Measurements from ENCODE around the gene CCDC91. TPM values are rescaled to one million over a fixed set of nuclear protein-coding genes. Genes with fewer than 3 reads are reported as not detected.
A peak's percentile ranks its signal among the peaks of the same experiment; 100 is the strongest.
"Not testable (repeated sequence)": the region's sequence is repeated elsewhere in the genome, so short reads cannot be mapped to it uniquely, and the experiment has no call there.

CCDC91 gene
- total RNA-seq, 2 donors from 2014 or later, result 17.6 to 20.2 TPM

- H3K9me3 Mint-ChIP-seq; H3K27me3 Mint-ChIP-seq (ENCODE audit: low read depth); H3K4me3 Mint-ChIP-seq; H3K4me1 Mint-ChIP-seq (ENCODE audit: low read depth); H3K27ac Mint-ChIP-seq; DNase-seq; ATAC-seq (replicated peaks in 1 of 2): not testable (repeated sequence)
- peaks cover 11 to 12% of the 10 kb centered on the region in 2 donors for H3K36me3 Mint-ChIP-seq (ENCODE audit: insufficient read depth in 2 of 2)
These were observed 281.5 kb downstream of the CCDC91 start for GRCh38 chr12:28471762-28472161.

DNA sequence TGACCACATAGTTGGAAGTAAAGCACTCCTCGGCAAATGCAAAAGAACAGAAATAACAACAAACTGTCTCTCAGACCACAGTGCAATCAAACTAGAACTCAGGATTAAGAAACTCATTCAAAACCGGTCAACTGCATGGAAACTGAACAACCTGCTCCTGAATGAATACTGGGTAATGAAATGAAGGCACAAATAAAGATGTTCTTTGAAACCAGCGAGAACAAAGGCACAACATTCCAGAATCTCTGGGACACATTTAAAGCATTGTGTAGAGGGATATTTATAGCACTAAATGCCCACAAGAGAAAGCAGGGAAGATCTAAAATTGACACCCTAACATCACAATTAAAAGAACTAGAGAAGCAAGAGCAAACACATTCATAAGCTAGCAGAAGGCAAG lies 285.9 kb downstream of the CCDC91 start:
- H3K4me3 Mint-ChIP-seq; H3K4me1 Mint-ChIP-seq (ENCODE audit: low read depth); DNase-seq; ATAC-seq (replicated peaks in 1 of 2); H3K27me3 Mint-ChIP-seq (ENCODE audit: low read depth); H3K27ac Mint-ChIP-seq: not testable (repeated sequence)
- Mint-ChIP-seq H3K9me3 (peaks cover 7 to 10% of the 10 kb centered on the region in 2 donors), H3K36me3 (ENCODE audit: insufficient read depth in 2 of 2) (peaks cover 12 to 16% of the 10 kb centered on the region in 2 donors)

- not testable (repeated sequence) for H3K4me1 Mint-ChIP-seq (ENCODE audit: low read depth); H3K27ac Mint-ChIP-seq; H3K27me3 Mint-ChIP-seq (ENCODE audit: low read depth); DNase-seq; H3K4me3 Mint-ChIP-seq; ATAC-seq (replicated peaks in 1 of 2)
- H3K9me3 Mint-ChIP-seq, result peaks cover 5 to 10% of the 10 kb centered on the region in 2 donors
- peaks cover 11 to 16% of the 10 kb centered on the region in 2 donors for H3K36me3 Mint-ChIP-seq (ENCODE audit: insufficient read depth in 2 of 2)
These were observed 288.8 kb downstream of the CCDC91 start for GRCh38 chr12:28479097-28479496.

DNA sequence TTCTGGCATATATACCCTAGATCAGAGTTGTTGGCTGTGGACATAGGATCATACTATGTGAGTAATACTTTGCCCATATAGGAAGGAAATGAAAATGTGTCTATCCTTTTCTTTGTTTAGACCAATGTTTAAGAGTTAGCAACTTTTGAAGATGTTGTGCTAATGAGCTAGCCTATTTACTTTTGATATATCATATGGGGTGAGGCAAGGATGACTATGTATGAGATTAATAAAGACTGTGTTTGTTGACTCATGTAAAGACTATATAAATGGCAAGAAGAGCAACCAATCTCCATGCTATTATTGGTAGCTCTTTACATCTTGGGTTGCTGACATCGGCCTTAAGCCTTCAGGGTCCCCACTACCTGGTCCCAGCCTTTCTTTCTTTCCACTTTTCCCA lies 289.4 kb downstream of the CCDC91 start:
- no peak for ATAC-seq (replicated peaks in 1 of 2)
- Mint-ChIP-seq H3K9me3 (peaks cover 5 to 10% of the 10 kb centered on the region in 2 donors), H3K27ac (no peak overlapping the region), H3K4me1 (ENCODE audit: low read depth) (no peaks in the 10 kb centered on the region), H3K4me3 (no peak overlapping the region), H3K36me3 (ENCODE audit: insufficient read depth in 2 of 2) (peaks cover 11 to 13% of the 10 kb centered on the region in 2 donors), H3K27me3 (ENCODE audit: low read depth) (no peaks in the 10 kb centered on the region)
- no peak for DNase-seq

- no peak overlapping the region for H3K27ac Mint-ChIP-seq
- ATAC-seq (replicated peaks in 1 of 2), result no peak
- no peak overlapping the region for H3K4me3 Mint-ChIP-seq
These were observed 293.9 kb downstream of the CCDC91 start for GRCh38 chr12:28484156-28484555.

DNA sequence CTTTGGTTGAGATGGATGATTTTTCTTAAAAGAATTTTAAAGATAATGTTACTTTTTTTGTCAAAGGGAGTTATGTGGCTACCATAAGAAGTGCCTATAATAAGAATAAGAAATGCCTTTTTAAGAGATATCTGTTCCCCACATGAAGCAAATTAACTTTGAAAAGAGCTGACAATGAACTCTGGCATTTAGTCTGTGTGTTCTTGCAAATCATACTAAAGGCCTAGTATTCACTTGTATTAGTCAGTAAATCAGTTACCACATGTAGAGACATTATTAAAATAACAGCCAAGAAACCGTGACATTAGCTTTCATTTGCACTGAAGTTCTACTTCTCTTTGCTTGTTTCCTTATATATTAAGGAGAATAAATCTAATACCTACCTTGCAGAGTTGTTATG lies 296.3 kb downstream of the CCDC91 start:
- no peak for ATAC-seq (replicated peaks in 1 of 2)
- no peaks in the 10 kb centered on the region for H3K9me3 Mint-ChIP-seq
- no peak overlapping the region for H3K27ac Mint-ChIP-seq
- H3K36me3 Mint-ChIP-seq (ENCODE audit: insufficient read depth in 2 of 2), result peaks cover 2 to 3% of the 10 kb centered on the region in 2 donors
- H3K4me3 Mint-ChIP-seq, result no peak overlapping the region
- H3K4me1 Mint-ChIP-seq (ENCODE audit: low read depth), result no peaks in the 10 kb centered on the region
- H3K27me3 Mint-ChIP-seq (ENCODE audit: low read depth), result no peaks in the 10 kb centered on the region
- no peak for DNase-seq

More at GRCh38 chr12:28484156-28484555, 293.9 kb downstream of the CCDC91 start:
- Mint-ChIP-seq H3K9me3 (peaks cover 0 to under 1% of the 10 kb centered on the region in 2 donors), H3K36me3 (ENCODE audit: insufficient read depth in 2 of 2) (peaks cover 0 to 1% of the 10 kb centered on the region in 2 donors), H3K4me1 (ENCODE audit: low read depth) (no peaks in the 10 kb centered on the region), H3K27me3 (ENCODE audit: low read depth) (no peaks in the 10 kb centered on the region)
- DNase-seq, result no peak

GRCh38 chr12:28489246-28489645 lies 299.0 kb downstream of the CCDC91 start:
- no peak for DNase-seq

GRCh38 chr12:28497889-28498411 lies 307.7 kb downstream of the CCDC91 start:
- peaks cover 9% of the 10 kb centered on the region for H3K4me1 Mint-ChIP-seq (ENCODE audit: low read depth)
- H3K4me3 Mint-ChIP-seq, result peak overlapping the region; percentile 3 to 32
- no peaks in the 10 kb centered on the region for H3K27me3 Mint-ChIP-seq (ENCODE audit: low read depth)
- H3K9me3 Mint-ChIP-seq, result peaks cover 0 to 1% of the 10 kb centered on the region in 2 donors
- peak overlapping the region; percentile 75 for H3K27ac Mint-ChIP-seq
- peak; percentile 96 to 97 for ATAC-seq (replicated peaks in 1 of 2)
- peak; percentile 0 to 4 for DNase-seq
- peaks cover 0 to 5% of the 10 kb centered on the region in 2 donors for H3K36me3 Mint-ChIP-seq (ENCODE audit: insufficient read depth in 2 of 2)

More at GRCh38 chr12:28489246-28489645, 299.0 kb downstream of the CCDC91 start:
- H3K9me3 Mint-ChIP-seq, result no peaks in the 10 kb centered on the region
- H3K4me1 Mint-ChIP-seq (ENCODE audit: low read depth), result no peaks in the 10 kb centered on the region
- no peak overlapping the region for H3K4me3 Mint-ChIP-seq
- ATAC-seq (replicated peaks in 1 of 2), result no peak
- H3K27ac Mint-ChIP-seq, result no peak overlapping the region
- peaks cover 2% of the 10 kb centered on the region in 2 donors for H3K36me3 Mint-ChIP-seq (ENCODE audit: insufficient read depth in 2 of 2)
- no peaks in the 10 kb centered on the region for H3K27me3 Mint-ChIP-seq (ENCODE audit: low read depth)

GRCh38 chr12:28498850-28499249 lies 308.6 kb downstream of the CCDC91 start:
- DNase-seq, result no peak
- Mint-ChIP-seq H3K4me3 (no peak overlapping the region), H3K36me3 (ENCODE audit: insufficient read depth in 2 of 2) (peaks cover 0 to 5% of the 10 kb centered on the region in 2 donors), H3K27me3 (ENCODE audit: low read depth) (no peaks in the 10 kb centered on the region), H3K9me3 (peaks cover 0 to 1% of the 10 kb centered on the region in 2 donors), H3K4me1 (ENCODE audit: low read depth) (peaks cover 9% of the 10 kb centered on the region), H3K27ac (no peak overlapping the region)
- no peak for ATAC-seq (replicated peaks in 1 of 2)

GRCh38 chr12:28500373-28501024 lies 310.2 kb downstream of the CCDC91 start:
- Mint-ChIP-seq H3K9me3 (peaks cover 0 to 1% of the 10 kb centered on the region in 2 donors), H3K4me3 (no peak overlapping the region), H3K4me1 (ENCODE audit: low read depth) (peaks cover 9% of the 10 kb centered on the region), H3K27me3 (ENCODE audit: low read depth) (no peaks in the 10 kb centered on the region), H3K36me3 (ENCODE audit: insufficient read depth in 2 of 2) (peaks cover 0 to 5% of the 10 kb centered on the region in 2 donors), H3K27ac (no peak overlapping the region)
- no peak for DNase-seq
- ATAC-seq (replicated peaks in 1 of 2), result no peak

GRCh38 chr12:28506271-28506670 lies 316.0 kb downstream of the CCDC91 start:
- peaks cover 0 to 5% of the 10 kb centered on the region in 2 donors for H3K9me3 Mint-ChIP-seq

GRCh38 chr12:28507033-28507432 lies 316.8 kb downstream of the CCDC91 start:
- H3K27me3 Mint-ChIP-seq (ENCODE audit: low read depth), result no peaks in the 10 kb centered on the region
- ATAC-seq (replicated peaks in 1 of 2) (no peak), DNase-seq (no peak)
- H3K4me3 Mint-ChIP-seq, result no peak overlapping the region
- H3K9me3 Mint-ChIP-seq, result peaks cover 0 to 5% of the 10 kb centered on the region in 2 donors
- no peaks in the 10 kb centered on the region for H3K4me1 Mint-ChIP-seq (ENCODE audit: low read depth)
- H3K27ac Mint-ChIP-seq, result no peak overlapping the region
- H3K36me3 Mint-ChIP-seq (ENCODE audit: insufficient read depth in 2 of 2), result peaks cover 0 to 6% of the 10 kb centered on the region in 2 donors

More at GRCh38 chr12:28506271-28506670, 316.0 kb downstream of the CCDC91 start:
- H3K4me1 Mint-ChIP-seq (ENCODE audit: low read depth), result no peaks in the 10 kb centered on the region
- peaks cover 0 to 9% of the 10 kb centered on the region in 2 donors for H3K36me3 Mint-ChIP-seq (ENCODE audit: insufficient read depth in 2 of 2)
- no peak overlapping the region for H3K4me3 Mint-ChIP-seq
- no peak overlapping the region for H3K27ac Mint-ChIP-seq
- no peak for ATAC-seq (replicated peaks in 1 of 2)
- no peak for DNase-seq
- no peaks in the 10 kb centered on the region for H3K27me3 Mint-ChIP-seq (ENCODE audit: low read depth)

DNA sequence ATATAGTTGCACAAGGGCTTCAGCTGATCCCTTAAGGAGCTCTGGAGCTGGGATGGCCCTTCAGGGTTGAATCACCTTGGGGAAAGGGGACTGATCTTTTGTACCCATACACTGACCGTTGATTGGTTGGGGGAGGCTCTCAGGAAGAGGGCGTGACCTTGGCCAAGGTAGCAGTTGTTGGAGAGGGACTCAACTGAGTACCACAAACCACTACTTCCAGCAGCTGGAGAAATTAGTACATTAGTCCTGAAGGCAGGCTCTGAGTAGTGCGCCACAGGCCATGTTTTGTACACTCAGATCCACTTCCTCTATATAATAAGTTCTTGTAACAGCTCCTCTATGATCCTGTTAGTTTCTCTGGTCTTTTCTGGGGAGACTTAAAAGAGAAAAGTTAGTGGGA lies 317.6 kb downstream of the CCDC91 start:
- no peak for ATAC-seq (replicated peaks in 1 of 2)
- no peaks in the 10 kb centered on the region for H3K4me1 Mint-ChIP-seq (ENCODE audit: low read depth)
- peaks cover 0 to 5% of the 10 kb centered on the region in 2 donors for H3K9me3 Mint-ChIP-seq
- H3K36me3 Mint-ChIP-seq (ENCODE audit: insufficient read depth in 2 of 2), result peaks cover 0 to 4% of the 10 kb centered on the region in 2 donors
- DNase-seq, result no peak
- no peak overlapping the region for H3K27ac Mint-ChIP-seq
- no peak overlapping the region for H3K4me3 Mint-ChIP-seq
- H3K27me3 Mint-ChIP-seq (ENCODE audit: low read depth), result no peaks in the 10 kb centered on the region

Data from activated T-cell treated with anti-CD3 and anti-CD28 coated beads, Interleukin-2, amount 50 U/mL, for 72 hours (primary cell).